Tibial artery (tissue), 4 donors: ENCODE results near the gene AGRN.

ENCODE experiments used
- DNase-seq, 2 donors: peaks; one replicate each; pipeline ENCODE4 v3.0.0-alpha.2; 2019
- H3K27ac ChIP-seq, 2 donors: fragments of 200-600 bp; sonication (generic) in 1 of 2; 1 replicate in 1 of 2; 2 replicates in 1 of 2; pipeline ENCODE4 v1.5.1; 2018 to 2019; ENCODE audit warnings: mild to moderate bottlenecking in 1 of 2
- H3K27me3 ChIP-seq, 2 donors: fragments of 200-600 bp; sonication (generic) in 1 of 2; one replicate each; pipeline versions ENCODE4 v1.5.1 to v1.6.0; 2016 to 2019
- H3K36me3 ChIP-seq, 3 donors: fragments of 200-600 bp; sonication (generic) in 2 of 3; one replicate each; pipeline ENCODE4 v1.5.1; 2016 to 2019; ENCODE audit warnings: mild to moderate bottlenecking in 2 of 3
- H3K4me1 ChIP-seq, 4 donors: fragments of 200-600 bp; sonication (generic) in 2 of 4; 1 replicate in 3 of 4; 2 replicates in 1 of 4; pipeline ENCODE4 v1.5.1; 2016 to 2019
- H3K4me3 ChIP-seq, 2 donors: fragments of 200-600 bp; sonication (generic) in 1 of 2; 1 replicate in 1 of 2; 2 replicates in 1 of 2; pipeline ENCODE4 v1.5.1; 2018 to 2019; ENCODE audit warnings: mild to moderate bottlenecking in 2 of 2
- H3K9me3 ChIP-seq, 3 donors: fragments of 200-600 bp; sonication (generic) in 1 of 3; one replicate each; pipeline ENCODE4 v1.5.1; 2016 to 2019
- CTCF ChIP-seq, 2 experiments: fragments of 200-600 bp in 1 of 2; fragments of 450-650 bp in 1 of 2; IDR thresholded peaks; one replicate each; pipeline ENCODE4 v1.5.1; 2017 to 2019; ENCODE audit warnings: antibody characterized with exemption in 2 of 2, mild to moderate bottlenecking in 1 of 2, moderate library complexity in 1 of 2
- intact Hi-C: fragments of 100-400 bp; cut with DNase I; formaldehyde crosslinking; loops from one replicate; pipeline ENCODE4 v1.15.0; 2023; ENCODE audit warnings: low total_unique reads

The AGRN gene

GRCh38 chr1:995665-996633, 24.0 kb upstream of the AGRN start:
- intact Hi-C loops = no loop called here
- no peak overlapping the region for H3K4me3 ChIP-seq

GRCh38 chr1:996851-997712, 22.8 kb upstream of the AGRN start:
- TF ChIP-seq CTCF (IDR thresholded peaks at IDR 0.05) = no peak
- intact Hi-C loops = no loop called here
- Histone ChIP-seq H3K4me3 (peak overlapping the region; percentile 67 to 89), H3K9me3 (peaks cover 0 to 6% (median 6%) of the 10 kb centered on the region in 3 donors), H3K4me1 (peaks cover 0 to 49% (median 24%) of the 10 kb centered on the region in 4 donors), H3K36me3 (peaks cover 0 to 3% (median 0%) of the 10 kb centered on the region in 3 donors), H3K27ac (peak overlapping the region in 1 of 2 donors; percentile 100), H3K27me3 (no peaks in the 10 kb centered on the region)
- no peak for DNase-seq

More at GRCh38 chr1:995665-996633, 24.0 kb upstream of the AGRN start:
- peaks cover 0 to 16% (median 6%) of the 10 kb centered on the region in 3 donors for H3K9me3 ChIP-seq
- peak in 1 of 2 donors; percentile 64 for DNase-seq
- TF ChIP-seq CTCF (IDR thresholded peaks at IDR 0.05) = no peak
- H3K4me1 ChIP-seq = peaks cover 0 to 38% (median 15%) of the 10 kb centered on the region in 4 donors
- peaks cover 0 to 3% (median 0%) of the 10 kb centered on the region in 3 donors for H3K36me3 ChIP-seq
- H3K27me3 ChIP-seq = no peaks in the 10 kb centered on the region
- H3K27ac ChIP-seq = no peak overlapping the region

GRCh38 chr1:997713-997992, 22.3 kb upstream of the AGRN start:
- no peak for TF ChIP-seq CTCF (IDR thresholded peaks at IDR 0.05)
- H3K4me3 ChIP-seq = peak overlapping the region; percentile 67 to 89
- peak overlapping the region in 1 of 2 donors; percentile 100 for H3K27ac ChIP-seq
- peak in 1 of 2 donors; percentile 68 for DNase-seq
- H3K36me3 ChIP-seq = peaks cover 0 to 3% (median 0%) of the 10 kb centered on the region in 3 donors
- no peaks in the 10 kb centered on the region for H3K27me3 ChIP-seq
- H3K9me3 ChIP-seq = peaks cover 0 to 2% (median under 1%) of the 10 kb centered on the region in 3 donors
- intact Hi-C loops = no loop called here
- peaks cover 0 to 49% (median 24%) of the 10 kb centered on the region in 4 donors for H3K4me1 ChIP-seq

- no peak for TF ChIP-seq CTCF (IDR thresholded peaks at IDR 0.05)
- peaks cover 0 to 5% (median 1%) of the 10 kb centered on the region in 3 donors for H3K36me3 ChIP-seq
- peak overlapping the region; percentile 100 for H3K27ac ChIP-seq
- H3K4me3 ChIP-seq = peak overlapping the region; percentile 67 to 89
- peaks cover 0 to 49% (median 24%) of the 10 kb centered on the region in 4 donors for H3K4me1 ChIP-seq
- H3K27me3 ChIP-seq = no peaks in the 10 kb centered on the region
- intact Hi-C loops = no loop called here
- no peaks in the 10 kb centered on the region for H3K9me3 ChIP-seq
- DNase-seq = peak in 1 of 2 donors; percentile 67
Observed at GRCh38 chr1:997993-998744, 21.8 kb upstream of the AGRN start.

- intact Hi-C loops = no loop called here
- no peak for TF ChIP-seq CTCF (IDR thresholded peaks at IDR 0.05)
- Histone ChIP-seq H3K9me3 (no peaks in the 10 kb centered on the region), H3K27me3 (no peaks in the 10 kb centered on the region), H3K4me3 (peak overlapping the region; percentile 67 to 89), H3K27ac (peak overlapping the region; percentile 100), H3K36me3 (peaks cover 0 to 10% (median 0%) of the 10 kb centered on the region in 3 donors), H3K4me1 (peaks cover 0 to 49% (median 24%) of the 10 kb centered on the region in 4 donors)
- no peak for DNase-seq
Observed at GRCh38 chr1:998745-998994, 21.2 kb upstream of the AGRN start.
